Duodenal mucosa (tissue), 2 donors: ENCODE measurements around the gene COPG2.

ENCODE experiments used
- H3K27ac ChIP-seq: one replicate; pipeline ENCODE4 v1.7.0; 2013; ENCODE audit warnings: low read depth, low read length
- H3K27me3 ChIP-seq, 2 donors: one replicate each; pipeline ENCODE4 v1.7.0; 2013; ENCODE audit warnings: low read length in 2 of 2, control low read depth in 1 of 2; ENCODE audit not compliant: insufficient read depth in 2 of 2, control insufficient read depth in 1 of 2
- H3K36me3 ChIP-seq, 2 donors: one replicate each; pipeline ENCODE4 v1.7.0; 2013; ENCODE audit warnings: low read length in 2 of 2, control low read depth in 1 of 2; ENCODE audit not compliant: insufficient read depth in 2 of 2, control insufficient read depth in 1 of 2
- H3K4me1 ChIP-seq, 2 donors: one replicate each; pipeline ENCODE4 v1.7.0; 2013; ENCODE audit warnings: low read length in 2 of 2, control low read depth in 1 of 2; ENCODE audit not compliant: insufficient read depth in 2 of 2, control insufficient read depth in 1 of 2
- H3K4me3 ChIP-seq, 2 donors: one replicate each; pipeline ENCODE4 v1.7.0; 2013; ENCODE audit warnings: low read length in 2 of 2, low read depth in 1 of 2
- H3K9ac ChIP-seq, 2 donors: one replicate each; pipeline ENCODE4 v1.7.0; 2013; ENCODE audit warnings: low read length in 2 of 2, low read depth in 1 of 2
- H3K9me3 ChIP-seq, 2 donors: one replicate each; pipeline ENCODE4 v1.7.0; 2013; ENCODE audit warnings: low read length in 2 of 2, control low read depth in 1 of 2; ENCODE audit not compliant: control insufficient read depth in 1 of 2

COPG2 gene

DNA sequence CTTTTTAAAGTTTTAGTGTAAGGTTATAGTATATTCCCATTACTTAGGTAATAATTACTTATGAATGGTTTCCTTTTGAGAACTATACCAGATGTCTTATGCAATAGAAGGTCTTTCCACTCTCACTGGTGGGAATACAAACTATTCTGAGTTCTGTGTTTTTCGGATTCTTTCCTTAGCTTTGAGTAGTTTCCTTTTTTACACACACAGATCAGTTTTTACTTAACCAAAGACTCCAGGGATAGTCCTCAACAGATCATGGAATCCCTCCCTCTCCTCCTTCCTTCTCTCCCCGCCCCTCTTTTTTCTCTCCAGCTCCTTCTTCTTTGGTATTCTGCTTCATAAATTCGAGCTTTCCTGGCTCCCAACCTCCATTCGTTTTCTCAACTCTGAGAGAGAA, 13.3 kb downstream of the COPG2 start:
- H3K27me3 ChIP-seq = no peaks in the 10 kb centered on the region
- H3K4me1 ChIP-seq = no peaks in the 10 kb centered on the region
- no peak overlapping the region for H3K9ac ChIP-seq
- no peak overlapping the region for H3K4me3 ChIP-seq
- H3K9me3 ChIP-seq = no peaks in the 10 kb centered on the region
- H3K36me3 ChIP-seq = peaks cover 0 to 3% of the 10 kb centered on the region in 2 donors
- H3K27ac ChIP-seq = no peak overlapping the region

DNA sequence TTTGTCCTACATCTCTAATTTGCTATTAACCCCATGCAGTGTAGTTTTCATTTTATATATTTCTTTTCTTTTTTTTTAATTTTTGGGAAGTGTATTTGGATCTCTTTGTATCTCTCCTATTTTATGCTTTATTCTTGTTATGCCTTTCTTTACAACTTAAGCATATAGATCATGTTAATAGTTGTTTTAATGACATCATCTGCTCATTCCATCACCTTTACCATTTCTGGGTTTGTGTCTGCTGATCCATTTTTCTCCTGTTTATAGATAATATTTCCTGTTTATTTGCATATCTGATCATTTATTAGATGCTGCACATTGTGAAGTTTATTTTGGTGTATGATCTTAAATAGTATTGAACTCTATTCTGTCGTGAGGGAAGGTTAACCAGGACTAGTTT, 13.7 kb downstream of the COPG2 start:
- no peak overlapping the region for H3K27ac ChIP-seq
- H3K9me3 ChIP-seq = no peaks in the 10 kb centered on the region

DNA sequence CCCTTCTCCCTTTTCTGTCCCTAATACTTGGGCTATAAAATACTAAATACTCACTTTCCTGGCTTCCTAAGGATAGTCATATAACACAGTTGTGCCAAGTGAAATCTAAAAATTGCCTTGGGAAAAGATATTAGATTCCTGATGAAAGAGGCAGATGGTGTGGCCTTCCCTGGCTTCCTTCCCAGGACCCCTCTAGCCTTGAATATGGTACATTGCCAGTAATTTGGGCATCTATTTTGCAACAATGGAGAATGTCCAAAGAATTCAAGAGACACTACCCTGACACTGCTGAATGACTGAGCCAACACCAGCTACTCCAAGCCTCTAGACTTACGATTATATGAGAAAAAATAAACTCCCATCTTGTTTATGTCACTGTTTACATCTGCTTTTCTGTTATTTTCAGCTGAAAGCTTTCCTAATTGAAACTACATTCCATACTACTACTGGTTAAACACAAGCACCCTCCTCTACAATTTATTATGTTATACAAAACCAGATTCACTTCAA, 17.9 kb downstream of the COPG2 start:
- H3K9ac ChIP-seq = no peak overlapping the region
- H3K27ac ChIP-seq = no peak overlapping the region
- H3K27me3 ChIP-seq = no peaks in the 10 kb centered on the region
- no peaks in the 10 kb centered on the region for H3K9me3 ChIP-seq
- H3K4me1 ChIP-seq = no peaks in the 10 kb centered on the region
- no peak overlapping the region for H3K4me3 ChIP-seq
- H3K36me3 ChIP-seq = no peaks in the 10 kb centered on the region

More for the DNA sequence above, 13.7 kb downstream of the COPG2 start:
- Histone ChIP-seq H3K4me3 (no peak overlapping the region), H3K36me3 (peaks cover 0 to 3% of the 10 kb centered on the region in 2 donors), H3K9ac (no peak overlapping the region), H3K27me3 (no peaks in the 10 kb centered on the region), H3K4me1 (no peaks in the 10 kb centered on the region)

DNA sequence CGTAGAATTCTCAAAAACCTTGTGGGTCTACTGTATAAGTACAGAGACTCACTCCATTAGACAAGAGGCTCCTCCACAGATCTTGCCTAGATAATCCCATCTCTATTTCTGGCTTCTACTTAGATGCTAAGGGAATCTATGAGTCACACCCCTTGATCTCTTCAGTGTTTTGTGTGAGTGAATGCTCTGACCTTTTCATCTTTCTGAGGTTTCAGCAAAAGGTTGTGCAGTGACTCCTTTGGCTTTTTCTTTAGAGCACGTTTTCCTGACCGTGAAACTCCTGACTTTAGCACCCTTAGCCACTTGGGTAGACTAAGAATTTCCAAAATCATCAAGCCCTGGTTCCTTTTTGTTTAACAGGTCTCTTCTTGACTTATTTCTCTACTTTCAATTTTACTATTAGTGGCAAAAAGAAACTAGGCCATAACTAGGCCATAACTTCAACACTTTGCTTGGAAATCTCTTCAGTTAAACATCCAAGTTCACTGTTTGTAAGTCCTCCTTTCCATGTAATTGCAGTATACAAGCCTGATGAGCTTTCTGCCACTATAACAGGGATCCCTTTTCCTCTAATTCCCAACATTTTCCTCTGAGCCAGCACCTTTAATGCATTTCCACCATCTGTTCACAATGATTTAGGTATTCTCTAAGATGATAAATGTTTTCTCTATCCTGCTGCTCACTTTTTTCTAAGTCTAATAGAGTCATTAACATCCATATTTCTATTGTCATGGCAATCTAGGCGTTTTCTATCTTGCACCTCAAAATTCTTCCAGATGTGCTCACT, 19.4 kb downstream of the COPG2 start:
- Histone ChIP-seq H3K27ac (no peak overlapping the region), H3K9me3 (no peaks in the 10 kb centered on the region), H3K4me3 (no peak overlapping the region), H3K36me3 (no peaks in the 10 kb centered on the region), H3K9ac (no peak overlapping the region), H3K27me3 (no peaks in the 10 kb centered on the region), H3K4me1 (no peaks in the 10 kb centered on the region)

DNA sequence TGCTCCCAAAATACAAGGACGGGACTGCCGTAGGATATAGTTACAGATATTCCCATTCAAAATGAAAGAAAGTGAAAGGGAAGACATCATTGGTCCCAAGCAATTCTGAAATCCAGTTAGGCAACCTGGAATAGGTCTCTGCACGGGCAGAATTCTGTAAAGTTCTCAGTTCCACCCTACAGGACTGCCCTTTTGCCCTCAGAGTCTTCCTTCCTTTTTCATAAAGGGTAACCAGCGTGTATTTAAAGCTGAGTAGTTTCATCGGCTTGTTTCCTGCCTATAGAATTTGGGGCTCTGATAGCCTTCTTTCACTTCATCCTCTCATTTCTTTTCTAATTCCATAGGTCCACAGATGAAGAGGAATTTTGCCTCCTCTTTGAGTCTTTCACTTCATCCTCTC, 20.0 kb downstream of the COPG2 start:
- Histone ChIP-seq H3K27ac (no peak overlapping the region), H3K4me3 (no peak overlapping the region), H3K36me3 (no peaks in the 10 kb centered on the region), H3K4me1 (no peaks in the 10 kb centered on the region), H3K27me3 (no peaks in the 10 kb centered on the region), H3K9me3 (no peaks in the 10 kb centered on the region), H3K9ac (no peak overlapping the region)

DNA sequence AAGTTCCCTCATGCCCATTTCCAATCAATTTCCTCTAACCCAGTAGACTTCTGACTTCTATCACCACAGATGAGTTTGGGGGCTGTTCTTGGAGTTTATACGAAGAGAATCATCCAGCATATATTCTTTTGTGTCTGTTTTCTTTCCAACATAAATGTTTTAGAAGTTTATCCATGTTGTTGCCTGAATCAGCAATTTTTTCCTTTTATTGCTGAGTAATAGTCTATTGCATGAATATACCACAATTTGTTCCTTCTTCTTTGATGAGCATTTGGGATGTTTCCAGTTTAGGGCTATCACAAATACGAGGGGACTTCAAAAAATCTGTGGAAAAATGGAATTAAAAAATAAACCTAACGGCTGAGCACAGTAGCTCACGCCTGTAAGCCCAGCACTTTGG, 26.2 kb downstream of the COPG2 start:
- Histone ChIP-seq H3K36me3 (peaks cover 0 to 5% of the 10 kb centered on the region in 2 donors), H3K9ac (no peak overlapping the region), H3K4me3 (no peak overlapping the region), H3K9me3 (no peaks in the 10 kb centered on the region), H3K27ac (no peak overlapping the region), H3K4me1 (no peaks in the 10 kb centered on the region), H3K27me3 (no peaks in the 10 kb centered on the region)

DNA sequence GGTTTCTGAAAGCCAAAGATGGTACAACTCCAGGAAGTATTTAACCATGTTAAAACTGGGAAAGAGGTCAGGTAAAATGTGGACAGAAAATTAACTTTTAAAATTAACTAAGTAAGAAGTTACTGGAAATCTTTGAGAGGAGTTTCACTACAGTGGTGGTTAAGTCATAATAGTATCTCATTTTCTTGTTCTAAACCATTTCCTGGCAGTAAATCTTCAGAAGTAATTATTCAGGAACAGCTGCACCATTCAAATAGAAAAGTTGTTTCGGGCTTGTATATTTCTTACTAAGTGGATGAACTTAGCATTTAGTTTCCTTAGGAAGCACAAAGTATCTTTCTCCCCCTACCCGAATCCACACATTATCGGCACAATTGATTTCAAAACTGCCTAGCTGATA, 27.1 kb downstream of the COPG2 start:
- Histone ChIP-seq H3K9ac (no peak overlapping the region), H3K9me3 (no peaks in the 10 kb centered on the region), H3K36me3 (peaks cover 0 to 5% of the 10 kb centered on the region in 2 donors), H3K27me3 (no peaks in the 10 kb centered on the region), H3K4me3 (no peak overlapping the region), H3K27ac (no peak overlapping the region), H3K4me1 (no peaks in the 10 kb centered on the region)

DNA sequence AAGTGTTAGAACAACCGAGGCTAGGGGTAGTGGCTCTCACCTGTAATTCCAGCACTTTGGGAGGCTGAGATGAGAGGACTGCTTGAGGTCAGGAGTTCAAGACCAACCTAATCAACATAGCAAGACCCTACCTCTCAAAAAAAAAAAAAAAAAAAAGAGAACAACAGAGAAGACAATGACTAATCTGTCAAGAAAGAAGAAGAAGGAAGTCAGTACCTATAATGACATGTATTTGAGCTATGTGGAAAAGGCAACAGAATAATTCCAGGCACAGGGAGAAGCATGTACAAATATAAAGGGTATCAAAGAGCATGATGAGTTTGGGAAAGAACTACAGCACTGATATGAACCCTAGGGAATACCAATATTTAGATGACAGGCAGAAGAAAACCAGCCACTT, 27.5 kb downstream of the COPG2 start:
- no peaks in the 10 kb centered on the region for H3K9me3 ChIP-seq
- peaks cover 0 to 5% of the 10 kb centered on the region in 2 donors for H3K36me3 ChIP-seq
- no peaks in the 10 kb centered on the region for H3K27me3 ChIP-seq
- H3K4me3 ChIP-seq = no peak overlapping the region
- H3K9ac ChIP-seq = no peak overlapping the region
- H3K4me1 ChIP-seq = no peaks in the 10 kb centered on the region
- no peak overlapping the region for H3K27ac ChIP-seq

DNA sequence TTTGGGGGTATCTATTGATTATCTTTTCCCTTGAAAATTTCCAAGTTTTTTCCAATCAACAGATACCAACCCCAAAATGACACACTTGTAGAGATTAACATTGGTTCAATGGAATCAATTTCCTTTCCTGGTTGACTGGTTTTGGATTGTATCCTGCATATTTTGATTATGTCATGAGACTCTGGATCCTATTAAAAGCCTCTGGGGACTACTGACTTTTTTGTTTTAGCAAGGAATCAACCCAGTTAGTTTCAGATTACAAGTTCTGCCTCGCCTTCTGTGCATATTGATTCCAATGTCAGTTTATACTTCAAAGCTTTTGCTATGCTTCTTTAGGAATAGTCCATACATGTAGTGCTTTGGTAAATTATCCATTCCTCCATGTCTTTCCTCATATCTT, 29.2 kb downstream of the COPG2 start:
- Histone ChIP-seq H3K27me3 (no peaks in the 10 kb centered on the region), H3K4me3 (no peak overlapping the region), H3K4me1 (no peaks in the 10 kb centered on the region), H3K9ac (no peak overlapping the region), H3K27ac (no peak overlapping the region), H3K36me3 (peaks cover 0 to 5% of the 10 kb centered on the region in 2 donors), H3K9me3 (no peaks in the 10 kb centered on the region)

DNA sequence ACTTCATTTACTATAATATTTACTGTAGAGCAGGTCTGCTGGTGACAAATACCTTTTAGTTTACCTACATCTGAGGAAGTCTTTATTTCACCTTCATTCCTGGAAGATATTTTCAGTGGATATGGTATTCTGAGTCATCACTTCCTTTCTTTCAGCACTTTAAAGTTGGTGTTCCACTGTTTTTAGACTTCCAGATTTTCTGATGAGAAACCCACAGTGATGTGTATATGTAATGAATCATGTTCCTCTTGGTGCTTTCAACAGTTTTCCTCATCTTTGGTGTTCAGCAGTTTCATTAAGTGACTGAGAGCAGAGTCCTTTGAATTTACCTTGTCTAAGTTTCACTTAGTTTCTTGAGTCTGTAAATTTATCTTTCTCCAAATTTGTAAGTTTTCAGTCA, 36.4 kb downstream of the COPG2 start:
- no peaks in the 10 kb centered on the region for H3K27me3 ChIP-seq
- no peak overlapping the region for H3K4me3 ChIP-seq
- H3K9ac ChIP-seq = no peak overlapping the region
- H3K36me3 ChIP-seq = no peaks in the 10 kb centered on the region
- no peaks in the 10 kb centered on the region for H3K4me1 ChIP-seq
- H3K27ac ChIP-seq = no peak overlapping the region
- peaks cover 0 to 3% of the 10 kb centered on the region in 2 donors for H3K9me3 ChIP-seq
